Middle frontal gyrus (tissue), 1 donor: ENCODE results near the gene MGAT5B.

ENCODE experiments used
- DNase-seq: peaks from one replicate; pipeline ENCODE4 v3.0.0-alpha.2; 2015; ENCODE audit warnings: low spot score; ENCODE audit errors: extremely low spot score

The MGAT5B gene

DNA sequence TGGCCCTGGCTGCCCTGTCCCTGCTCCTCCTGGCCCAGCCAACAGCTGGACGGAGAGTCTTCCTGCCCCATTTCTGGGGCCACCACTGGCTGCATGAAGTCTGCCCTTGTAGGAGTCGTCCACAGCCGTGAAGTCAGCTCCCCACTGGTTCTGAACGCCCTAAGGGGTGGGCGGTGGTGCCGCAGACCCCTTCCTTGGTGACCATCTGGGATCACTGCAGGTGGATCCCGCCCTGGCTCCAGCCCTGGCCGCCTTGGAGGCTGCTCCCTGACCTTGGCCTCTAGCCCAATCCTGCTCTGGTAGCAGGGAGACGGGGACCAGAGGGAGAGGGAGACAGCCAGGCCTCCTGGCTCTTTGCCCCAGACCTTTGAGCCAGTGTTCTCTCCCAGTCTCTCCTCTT lies 35.4 kb downstream of the MGAT5B start:
- DNase-seq, result no peak

- no peak for DNase-seq
Observed at GRCh38 chr17:76904116-76904515, 35.9 kb downstream of the MGAT5B start.

DNA sequence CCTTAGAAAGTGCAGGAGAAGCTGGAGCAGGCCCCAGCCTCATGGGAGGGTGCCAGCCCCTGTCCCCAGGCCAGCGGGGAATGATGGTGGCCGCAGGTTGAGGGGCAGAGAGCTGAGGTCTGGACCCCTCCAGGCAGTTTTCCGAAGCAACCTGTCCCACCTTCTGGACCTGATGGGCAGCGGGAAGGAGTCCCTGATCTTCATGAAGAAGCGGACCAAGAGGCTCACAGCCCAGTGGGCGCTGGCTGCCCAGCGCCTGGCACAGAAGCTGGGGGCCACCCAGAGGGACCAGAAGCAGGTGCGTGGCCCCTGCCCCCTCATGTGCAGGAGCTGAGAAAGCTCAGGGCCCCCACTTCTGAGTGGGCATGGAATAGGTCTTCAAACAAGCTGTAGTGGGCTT lies 36.8 kb downstream of the MGAT5B start:
- no peak for DNase-seq

- no peak for DNase-seq
Observed at GRCh38 chr17:76905836-76906235, 37.6 kb downstream of the MGAT5B start.

- DNase-seq, result no peak
Observed at GRCh38 chr17:76906463-76906862, 38.3 kb downstream of the MGAT5B start.

- no peak for DNase-seq
Observed at GRCh38 chr17:76907352-76907751, 39.1 kb downstream of the MGAT5B start.

- no peak for DNase-seq
Observed at GRCh38 chr17:76909971-76910760, 42.0 kb downstream of the MGAT5B start.

GRCh38 chr17:76911299-76912017 lies 43.3 kb downstream of the MGAT5B start:
- no peak for DNase-seq

DNA sequence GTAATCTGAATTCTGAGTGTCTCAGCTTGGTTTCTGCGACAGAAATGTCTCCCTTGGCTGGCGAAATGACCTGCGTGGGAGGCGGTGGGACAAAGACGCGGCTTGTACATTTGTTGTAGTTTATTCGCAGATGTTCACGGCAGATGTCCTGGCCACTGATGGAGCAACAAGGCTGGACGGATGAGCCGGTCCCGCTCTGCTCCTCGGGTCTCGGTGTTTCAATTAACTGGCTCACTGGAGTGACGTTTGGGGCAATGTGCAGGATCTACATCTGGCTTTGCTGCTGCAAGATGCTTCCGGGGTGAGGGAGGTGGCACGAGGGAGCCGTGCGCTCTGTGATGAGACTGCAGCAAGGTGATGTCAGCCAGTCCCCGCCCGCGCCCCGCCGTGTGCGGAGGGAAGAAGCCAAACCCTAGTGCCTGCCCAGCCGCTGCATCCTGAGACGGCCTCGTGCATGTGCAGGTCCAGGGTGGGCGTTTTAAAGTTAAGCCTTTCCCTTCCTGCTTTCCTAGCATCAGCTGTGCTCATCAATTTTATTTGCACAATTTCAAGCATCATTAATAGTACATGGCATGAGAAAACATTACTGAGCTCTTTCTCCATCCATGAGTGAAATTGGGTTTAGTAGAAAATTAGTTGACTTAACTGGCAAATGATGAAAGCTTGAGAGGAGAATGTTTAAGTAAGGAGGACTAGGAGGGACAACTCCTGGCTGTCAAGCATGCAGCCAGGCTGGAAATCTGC lies 44.4 kb downstream of the MGAT5B start:
- no peak for DNase-seq

GRCh38 chr17:76914937-76915336 lies 46.7 kb downstream of the MGAT5B start:
- DNase-seq, result no peak

GRCh38 chr17:76915840-76916510 lies 47.8 kb downstream of the MGAT5B start:
- no peak for DNase-seq

- no peak for DNase-seq
Observed at GRCh38 chr17:76917829-76918228, 49.6 kb downstream of the MGAT5B start.

GRCh38 chr17:76918811-76919210 lies 50.6 kb downstream of the MGAT5B start:
- DNase-seq, result peak; percentile 22

DNA sequence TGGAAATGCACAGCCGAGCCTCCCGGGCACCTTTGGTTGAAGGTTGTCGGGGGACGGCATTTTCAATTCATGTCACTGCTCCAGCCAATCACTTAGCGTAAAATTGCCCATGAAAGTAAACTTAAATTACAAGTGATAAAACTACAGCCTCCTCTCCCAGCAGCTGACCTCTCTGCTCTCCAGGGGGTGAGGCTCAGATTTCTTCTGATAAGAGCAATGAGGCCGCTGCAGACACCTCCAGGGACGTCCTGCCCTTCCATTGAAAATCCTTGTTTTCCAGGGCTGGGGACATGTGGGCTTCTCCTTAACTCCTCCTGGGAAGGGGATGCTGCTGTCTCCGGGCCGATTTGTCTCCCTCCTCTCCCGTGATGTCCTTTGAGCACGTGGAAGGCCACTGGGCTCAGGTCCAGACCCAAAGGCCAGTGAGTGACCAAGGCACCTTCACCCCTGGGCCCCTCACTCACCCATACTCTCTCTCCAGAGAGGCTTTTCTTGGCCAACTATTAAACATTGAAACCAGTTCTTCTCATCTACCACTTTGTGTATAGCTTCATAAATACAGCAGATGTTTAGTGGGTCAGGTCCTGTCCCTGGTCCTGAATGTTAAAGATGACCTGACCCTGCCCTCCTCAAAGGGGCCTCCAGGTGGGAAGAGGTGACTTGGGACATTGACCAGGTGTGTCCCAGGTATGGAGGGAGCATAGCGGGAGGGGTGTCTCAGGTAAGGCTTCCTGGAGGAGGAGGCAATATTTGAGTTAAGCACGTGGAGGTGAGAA lies 52.3 kb downstream of the MGAT5B start:
- no peak for DNase-seq

GRCh38 chr17:76921340-76922036 lies 53.3 kb downstream of the MGAT5B start:
- no peak for DNase-seq

DNA sequence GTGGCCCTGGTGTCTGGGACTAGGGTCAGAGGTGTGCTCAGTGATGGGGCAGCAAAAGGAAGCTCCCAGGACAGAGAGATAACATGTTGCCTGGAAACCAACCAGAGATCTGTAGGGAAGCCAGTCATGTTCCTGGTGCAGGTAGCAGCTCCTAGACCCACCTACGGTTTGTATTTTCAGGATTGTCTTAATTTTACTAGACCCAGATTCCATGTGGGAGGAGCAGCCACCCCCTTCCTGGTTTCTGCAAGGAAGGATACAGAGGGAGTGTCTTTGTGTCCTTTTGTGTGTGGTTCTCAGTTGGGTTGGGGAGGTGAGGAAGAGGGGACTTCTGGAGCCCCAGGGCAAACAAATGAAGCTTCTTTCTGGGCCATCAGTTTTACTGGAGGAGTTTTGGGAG lies 53.9 kb downstream of the MGAT5B start:
- no peak for DNase-seq

GRCh38 chr17:76922967-76923366 lies 54.8 kb downstream of the MGAT5B start:
- DNase-seq, result no peak

- DNase-seq, result no peak
Observed at GRCh38 chr17:76923491-76923890, 55.3 kb downstream of the MGAT5B start.

DNA sequence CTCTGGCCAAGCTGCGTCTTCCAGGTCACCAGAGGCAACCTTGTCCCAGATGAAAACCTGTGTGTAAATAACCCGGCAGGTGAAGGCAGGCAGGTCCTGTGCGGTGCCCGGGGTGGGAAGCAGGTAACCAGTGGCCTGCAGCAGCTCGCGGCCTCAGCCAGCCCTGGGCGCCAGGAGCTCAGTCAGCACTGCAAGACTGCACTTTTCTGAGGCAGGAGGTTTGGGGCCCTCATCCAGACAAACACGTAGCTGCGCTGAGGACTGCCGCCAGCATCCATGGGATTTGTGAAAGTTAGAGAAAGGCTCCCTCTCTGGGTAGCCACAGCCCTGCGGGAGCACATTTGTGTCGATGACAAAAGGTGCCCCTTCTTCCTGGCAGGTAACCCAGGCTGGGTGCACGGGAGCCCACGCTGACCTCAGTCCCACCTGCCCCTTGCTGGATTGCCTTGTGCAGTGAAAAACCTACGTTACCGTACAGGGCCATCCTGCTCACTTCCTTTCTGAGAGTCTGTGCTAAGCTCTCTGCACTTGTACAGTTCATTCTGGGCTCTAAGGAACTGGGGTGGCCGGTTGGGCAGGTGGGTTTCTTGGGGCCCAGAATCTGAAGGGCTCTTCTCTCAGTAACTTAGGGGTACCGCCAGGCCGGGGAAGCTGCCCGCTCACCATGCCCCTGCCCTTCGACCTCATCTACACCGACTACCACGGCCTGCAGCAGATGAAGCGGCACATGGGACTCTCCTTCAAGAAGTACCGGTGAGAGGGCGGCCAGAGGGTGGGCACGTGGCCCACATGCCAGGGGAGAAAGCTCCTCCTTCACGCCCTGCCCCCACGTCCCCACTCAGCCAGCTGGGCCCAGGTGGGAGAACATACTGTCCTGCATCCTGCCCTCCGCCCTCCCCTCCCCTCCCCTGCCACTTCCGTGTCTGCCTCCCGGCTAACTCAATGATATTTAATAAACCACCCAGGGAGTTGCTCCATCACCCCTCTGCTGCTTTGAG lies 56.4 kb downstream of the MGAT5B start:
- no peak for DNase-seq
